Measurements from ENCODE around the gene SAP130. TPM values are rescaled to one million over a fixed set of nuclear protein-coding genes. Genes with fewer than 3 reads are reported as not detected.

Gene SAP130
- total RNA-seq, 1 donor from 2014 or later = 19.8 TPM

GRCh38 chr2:128043041-128043440, 15.2 kb upstream of the SAP130 start:
- Histone ChIP-seq H3K9me3 (ENCODE audit: low read depth) (no peaks in the 10 kb centered on the region), H3K36me3 (no peaks in the 10 kb centered on the region), H3K27me3 (no peaks in the 10 kb centered on the region), H3K4me1 (peaks cover 23% of the 10 kb centered on the region), H3K9ac (no peak overlapping the region), H3K4me2 (peak overlapping the region; percentile 43), H4K20me1 (ENCODE audit: low read depth) (no peaks in the 10 kb centered on the region), H3K4me3 (no peak overlapping the region), H3K79me2 (ENCODE audit: low read depth) (no peaks in the 10 kb centered on the region), H3K27ac (peak overlapping the region; percentile 50), H2AFZ (replicated peaks) (peak overlapping the region; percentile 97), H3F3A (ENCODE audit: low read depth) (peaks cover 3% of the 10 kb centered on the region)
- DNase-seq (ENCODE audit: low spot score) = no peak
- Mint-ChIP-seq H3K9me3 (peaks cover 24% of the 10 kb centered on the region), H3K27ac (no peak overlapping the region), H3K27me3 (ENCODE audit: insufficient read depth, low read depth) (peaks cover 12% of the 10 kb centered on the region), H3K4me3 (no peak overlapping the region), H3K36me3 (peaks cover 2% of the 10 kb centered on the region), H3K4me1 (no peaks in the 10 kb centered on the region)
- no peak for TF ChIP-seq CTCF (IDR thresholded peaks at IDR 0.05)
- no peak for TF ChIP-seq EZH2phosphoT487 (IDR thresholded peaks at IDR 0.05)
- TF ChIP-seq EZH2 (IDR thresholded peaks at IDR 0.05) = no peak

- H3K27me3 ChIP-seq = no peaks in the 10 kb centered on the region
- TF ChIP-seq EZH2 (IDR thresholded peaks at IDR 0.05) (no peak), EZH2phosphoT487 (IDR thresholded peaks at IDR 0.05) (no peak), CTCF (IDR thresholded peaks at IDR 0.05) (no peak)
- H3K36me3 ChIP-seq = no peaks in the 10 kb centered on the region
- Mint-ChIP-seq H3K4me3 (no peak overlapping the region), H3K4me1 (no peaks in the 10 kb centered on the region), H3K27me3 (ENCODE audit: insufficient read depth, low read depth) (peaks cover 12% of the 10 kb centered on the region), H3K36me3 (peaks cover 2% of the 10 kb centered on the region), H3K27ac (no peak overlapping the region), H3K9me3 (peaks cover 29% of the 10 kb centered on the region)
- H3K4me2 ChIP-seq = no peak overlapping the region
- H3K27ac ChIP-seq = no peak overlapping the region
- no peaks in the 10 kb centered on the region for H3K9me3 ChIP-seq (ENCODE audit: low read depth)
- peak; percentile 24 for DNase-seq (ENCODE audit: low spot score)
- H3K4me1 ChIP-seq = peaks cover 23% of the 10 kb centered on the region
- H4K20me1 ChIP-seq (ENCODE audit: low read depth) = no peaks in the 10 kb centered on the region
- no peaks in the 10 kb centered on the region for H3K79me2 ChIP-seq (ENCODE audit: low read depth)
- peaks cover 3% of the 10 kb centered on the region for H3F3A ChIP-seq (ENCODE audit: low read depth)
- H3K9ac ChIP-seq = no peak overlapping the region
- H2AFZ ChIP-seq (replicated peaks) = no peak overlapping the region
- no peak overlapping the region for H3K4me3 ChIP-seq
Observed at GRCh38 chr2:128041561-128041960, 13.7 kb upstream of the SAP130 start.

- Histone ChIP-seq H3K27ac (no peak overlapping the region), H3K79me2 (ENCODE audit: low read depth) (no peaks in the 10 kb centered on the region), H3F3A (ENCODE audit: low read depth) (peaks cover 3% of the 10 kb centered on the region), H3K4me3 (no peak overlapping the region), H3K27me3 (no peaks in the 10 kb centered on the region), H3K4me2 (no peak overlapping the region), H2AFZ (replicated peaks) (no peak overlapping the region), H3K4me1 (peaks cover 23% of the 10 kb centered on the region), H4K20me1 (ENCODE audit: low read depth) (no peaks in the 10 kb centered on the region), H3K9me3 (ENCODE audit: low read depth) (no peaks in the 10 kb centered on the region), H3K9ac (no peak overlapping the region), H3K36me3 (no peaks in the 10 kb centered on the region)
- peaks cover 2% of the 10 kb centered on the region for H3K36me3 Mint-ChIP-seq
- no peak overlapping the region for H3K27ac Mint-ChIP-seq
- H3K9me3 Mint-ChIP-seq = peaks cover 32% of the 10 kb centered on the region
- no peak overlapping the region for H3K4me3 Mint-ChIP-seq
- H3K27me3 Mint-ChIP-seq (ENCODE audit: insufficient read depth, low read depth) = peaks cover 12% of the 10 kb centered on the region
- no peaks in the 10 kb centered on the region for H3K4me1 Mint-ChIP-seq
- DNase-seq (ENCODE audit: low spot score) = no peak
- TF ChIP-seq EZH2phosphoT487 (IDR thresholded peaks at IDR 0.05) (no peak), EZH2 (IDR thresholded peaks at IDR 0.05) (no peak), CTCF (IDR thresholded peaks at IDR 0.05) (no peak)
Observed at GRCh38 chr2:128040166-128040771, 12.4 kb upstream of the SAP130 start.
